Muscle of arm (tissue), 12 donors: Measurements from ENCODE around the gene CDC23. TPM values are rescaled to one million over a fixed set of nuclear protein-coding genes. Genes with fewer than 3 reads are reported as not detected.
"Not testable (repeated sequence)": the region's sequence is repeated elsewhere in the genome, so short reads cannot be mapped to it uniquely, and the experiment has no call there.

Experiments
- DNase-seq: peaks from one replicate; pipeline ENCODE4 v3.0.0-alpha.2; 2013
- polyA plus RNA-seq, 12 donors: library from polyadenylated mRNA; unstranded; fragments of 120-200 nt; gene quantifications; one replicate each; pipeline ENCODE4 v1.2.1, GENCODE V29; 2013; ENCODE audit not compliant: insufficient read length in 12 of 12

The CDC23 gene
- polyA plus RNA-seq, 12 donors = 23.0 to 47.7 (median 39.7) TPM; not detected in 1

- no peak for DNase-seq
Measured at GRCh38 chr5:138224712-138225111, 11.6 kb upstream of the CDC23 start.

DNA sequence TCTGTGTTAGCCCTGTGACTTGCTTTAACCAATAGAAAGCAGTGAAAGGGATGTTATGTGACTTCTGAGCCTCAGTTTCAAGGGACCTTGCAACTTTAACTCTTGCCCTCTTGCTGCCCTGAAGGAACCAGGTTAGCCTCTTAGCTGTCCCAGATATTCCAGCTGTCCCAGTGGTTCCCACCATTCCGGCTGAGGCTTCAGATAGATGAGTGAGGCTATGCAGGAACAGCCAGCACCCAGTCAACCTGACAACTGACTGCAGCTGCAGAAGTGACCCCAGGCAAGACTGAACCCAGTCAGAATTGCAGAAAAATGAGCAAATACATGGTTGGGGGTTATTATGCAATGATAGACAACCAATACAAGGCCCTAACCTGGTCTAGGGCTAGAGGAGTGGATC lies 10.4 kb upstream of the CDC23 start:
- no peak for DNase-seq

DNA sequence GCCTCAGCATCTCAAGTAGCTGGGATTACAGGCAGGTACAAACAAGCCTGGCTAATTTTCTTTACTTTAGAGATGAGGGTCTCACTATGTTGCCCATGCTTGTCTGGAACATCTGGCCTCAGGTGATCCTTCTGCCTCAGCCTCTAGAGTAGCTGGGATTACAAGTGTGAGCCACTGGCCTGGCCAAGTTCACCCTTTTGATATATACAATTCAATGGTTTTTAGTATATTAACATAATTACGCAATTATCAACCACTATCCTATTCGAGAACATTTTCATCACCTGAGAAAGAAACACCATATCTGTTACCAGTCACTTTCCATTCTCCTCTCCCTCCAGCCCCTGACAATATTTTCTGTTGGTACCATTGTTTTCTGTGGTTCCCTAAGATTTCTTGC lies 3.7 kb upstream of the CDC23 start:
- DNase-seq = no peak

DNA sequence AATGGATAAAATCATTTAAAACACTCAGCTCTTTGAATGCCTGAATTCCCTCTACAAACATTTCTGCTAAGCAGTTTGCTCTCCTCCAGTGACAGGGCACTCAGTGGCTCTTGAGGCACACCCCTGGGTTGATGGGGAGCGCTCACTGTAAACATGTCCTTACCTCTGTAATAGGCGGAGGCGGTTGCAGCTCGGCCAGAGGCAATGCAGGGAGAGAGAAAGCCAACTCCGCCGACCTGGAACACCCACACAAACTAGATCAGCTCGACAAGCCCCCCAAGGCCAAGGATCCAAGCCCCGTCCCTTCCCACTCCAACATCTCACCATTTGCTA lies 329 bp downstream of the CDC23 start:
- DNase-seq = no peak

- DNase-seq = no peak
Measured at GRCh38 chr5:138210985-138211384, 2.1 kb downstream of the CDC23 start.

DNA sequence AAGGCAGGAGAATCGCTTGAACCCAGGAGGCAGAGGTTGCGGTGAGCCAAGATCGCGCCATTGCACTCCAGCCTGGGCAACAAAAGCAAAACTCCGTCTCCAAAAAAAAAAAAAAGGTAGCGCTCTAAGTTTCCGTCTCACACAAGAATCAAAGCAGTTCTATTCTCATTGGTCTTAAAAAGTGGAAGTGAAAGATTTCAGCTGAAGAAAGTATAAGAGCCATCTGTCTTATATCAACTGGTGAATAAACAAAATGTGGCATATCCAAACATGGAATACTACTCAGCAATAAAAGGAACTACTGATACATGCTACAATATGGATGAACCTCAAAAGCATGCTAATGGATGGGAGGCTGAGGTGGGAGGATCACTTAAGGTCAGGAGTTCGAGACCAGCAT lies 19.3 kb downstream of the CDC23 start:
- DNase-seq = not testable (repeated sequence)

DNA sequence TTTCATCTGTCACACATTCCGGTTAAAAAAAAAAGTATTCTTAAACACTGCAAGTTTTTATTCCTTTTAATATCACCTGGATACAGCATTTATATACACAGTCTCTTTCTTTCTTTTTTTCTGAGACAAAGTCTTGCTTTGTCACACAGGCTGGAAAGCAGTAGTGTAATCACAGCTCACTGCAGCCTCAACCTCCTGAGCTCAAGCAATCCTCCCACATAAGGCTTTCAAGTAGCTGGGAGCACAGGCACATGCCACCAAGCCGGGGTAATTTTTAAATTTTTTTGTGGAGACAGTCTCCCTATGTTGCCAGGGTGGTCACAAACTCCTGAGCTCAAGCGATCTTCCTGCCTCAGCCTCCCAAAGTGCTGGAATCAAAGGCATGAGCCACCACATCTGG lies 20.3 kb downstream of the CDC23 start:
- DNase-seq = no peak

GRCh38 chr5:138188626-138189025 lies 24.5 kb downstream of the CDC23 start:
- DNase-seq = no peak

- DNase-seq = no peak
Measured at GRCh38 chr5:138186002-138186447, 27.1 kb downstream of the CDC23 start.

DNA sequence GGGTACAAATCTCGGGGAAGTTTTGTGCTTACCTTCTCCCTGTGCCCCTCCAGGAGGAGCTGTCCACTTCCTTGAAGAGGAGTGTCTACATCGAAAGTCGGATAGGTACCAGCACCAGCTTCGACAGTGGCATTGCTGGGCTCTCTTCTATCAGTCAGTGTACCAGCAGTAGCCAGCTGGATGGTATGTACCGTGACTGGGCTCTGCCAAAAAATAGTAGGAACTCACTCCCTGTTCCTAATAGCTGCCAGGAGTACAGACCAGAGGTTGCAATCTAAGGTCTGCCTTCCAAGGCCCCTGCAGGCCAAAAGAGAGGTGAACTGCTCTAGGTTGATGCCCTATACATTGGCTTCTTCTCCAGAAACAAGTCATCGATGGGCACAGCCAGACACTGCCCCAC lies 30.3 kb downstream of the CDC23 start:
- no peak for DNase-seq

DNA sequence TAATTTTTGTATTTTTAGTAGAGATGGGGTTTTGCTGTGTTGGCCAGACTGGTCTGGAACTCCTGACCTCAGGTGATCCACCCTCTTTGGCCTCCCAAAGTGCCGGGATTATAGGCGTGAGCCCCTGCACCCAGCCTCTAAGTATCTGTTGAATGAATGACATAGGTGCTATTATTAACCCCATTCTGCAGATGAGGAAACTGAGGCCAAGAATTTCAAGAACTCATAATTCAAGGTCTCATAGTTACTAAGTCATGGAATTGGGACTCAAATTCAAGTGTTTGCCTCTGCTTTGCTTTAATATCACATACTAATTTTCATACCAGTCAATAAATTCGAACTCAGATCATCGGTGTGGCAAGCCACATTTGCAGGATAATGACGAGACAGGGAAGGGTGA lies 32.3 kb downstream of the CDC23 start:
- DNase-seq = no peak

- peak; percentile 21 for DNase-seq
Measured at GRCh38 chr5:138180183-138180782, 32.8 kb downstream of the CDC23 start.

DNA sequence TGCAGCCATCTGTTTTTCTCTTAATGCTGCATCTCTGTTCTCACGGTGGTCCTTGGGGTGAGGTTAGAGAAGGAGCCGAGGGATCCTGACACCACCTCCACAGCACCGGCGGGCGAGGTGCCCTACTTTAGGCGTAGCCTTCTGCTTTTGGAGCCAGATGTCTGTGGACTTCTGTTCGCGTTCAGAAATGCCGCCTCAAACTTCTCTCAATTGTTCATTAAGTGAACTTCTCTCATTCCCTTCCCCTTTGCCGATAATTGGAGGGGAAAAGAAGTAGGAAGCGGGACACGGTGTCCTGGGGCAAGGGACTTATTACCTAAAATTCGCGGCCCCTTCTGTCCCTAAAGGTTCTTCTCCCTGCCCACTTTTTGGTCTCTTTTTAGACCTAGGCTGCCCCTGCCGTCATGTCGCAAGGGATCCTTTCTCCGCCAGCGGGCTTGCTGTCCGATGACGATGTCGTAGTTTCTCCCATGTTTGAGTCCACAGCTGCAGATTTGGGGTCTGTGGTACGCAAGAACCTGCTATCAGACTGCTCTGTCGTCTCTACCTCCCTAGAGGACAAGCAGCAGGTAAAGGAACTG lies 33.8 kb downstream of the CDC23 start:
- no peak for DNase-seq

GRCh38 chr5:138178516-138179276 lies 34.4 kb downstream of the CDC23 start, which contains the start of the genes BRD8 and KIF20A:
BRD8 (minus strand) TSS chr5:138178630; CDS start chr5:138178614, 16 bp downstream.
KIF20A (plus strand) TSS chr5:138179112; CDS start chr5:138179681, 569 bp downstream.
- DNase-seq = peak; percentile 97

- peak; percentile 35 for DNase-seq
Measured at GRCh38 chr5:138177941-138178515, 35.1 kb downstream of the CDC23 start.

- DNase-seq = no peak
Measured at GRCh38 chr5:138170299-138170698, 42.8 kb downstream of the CDC23 start.

GRCh38 chr5:138169124-138169523 lies 44.0 kb downstream of the CDC23 start:
- no peak for DNase-seq

DNA sequence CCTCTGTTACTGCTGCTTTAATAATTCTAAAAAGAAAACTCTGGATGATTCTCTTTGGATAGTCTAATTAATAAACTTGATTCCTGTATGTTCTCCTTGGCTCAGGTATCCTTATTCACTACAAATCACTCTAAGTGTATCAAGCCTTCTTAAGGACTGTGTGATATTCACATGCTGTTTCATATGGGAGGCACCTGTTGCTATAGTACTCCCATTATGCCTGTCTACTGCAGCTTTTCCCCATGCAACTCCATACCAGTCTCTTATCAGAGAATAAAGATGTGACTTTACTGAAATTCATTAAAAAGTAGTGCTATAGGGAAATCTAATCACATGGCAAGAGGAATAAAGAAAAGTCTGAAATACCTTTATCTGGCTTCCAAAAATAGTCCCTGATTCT lies 49.4 kb downstream of the CDC23 start:
- no peak for DNase-seq

DNA sequence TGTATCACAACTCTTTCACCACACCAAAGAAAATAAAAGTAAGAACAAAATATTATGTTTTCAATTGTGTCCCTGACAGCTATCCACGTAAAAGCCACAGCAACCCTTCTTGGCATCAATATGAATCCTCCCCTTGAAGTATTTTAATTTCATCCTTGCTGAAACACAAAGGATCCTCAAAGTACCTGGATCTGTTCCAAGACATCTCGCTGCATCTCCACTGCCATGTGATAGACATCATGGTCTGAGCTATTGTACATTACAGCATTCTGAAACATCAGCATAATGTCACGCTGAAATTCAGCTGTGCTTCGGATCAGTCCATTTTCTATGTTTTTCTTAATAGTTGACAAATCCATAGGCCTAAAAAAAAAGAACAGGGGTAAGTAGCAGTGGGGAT lies 52.4 kb downstream of the CDC23 start:
- DNase-seq = no peak

DNA sequence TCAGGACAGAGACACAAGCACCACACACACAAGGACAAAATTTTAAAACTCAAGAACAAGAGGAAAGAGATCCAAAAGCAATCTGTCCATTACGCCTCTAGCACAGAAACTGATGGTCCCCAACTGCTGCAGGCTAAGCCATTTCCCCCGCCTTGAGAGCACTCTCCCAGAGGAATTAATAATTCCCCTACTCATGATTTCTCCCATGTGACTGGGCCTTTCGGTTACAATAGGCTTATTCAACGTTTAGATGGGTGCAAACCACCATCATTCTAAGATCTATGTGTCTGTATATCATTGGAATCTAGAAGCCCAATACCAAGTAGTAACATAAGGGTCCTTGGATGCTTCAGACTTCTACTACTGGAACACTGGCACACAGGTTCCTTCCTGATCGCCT lies 53.5 kb downstream of the CDC23 start:
- no peak for DNase-seq

DNA sequence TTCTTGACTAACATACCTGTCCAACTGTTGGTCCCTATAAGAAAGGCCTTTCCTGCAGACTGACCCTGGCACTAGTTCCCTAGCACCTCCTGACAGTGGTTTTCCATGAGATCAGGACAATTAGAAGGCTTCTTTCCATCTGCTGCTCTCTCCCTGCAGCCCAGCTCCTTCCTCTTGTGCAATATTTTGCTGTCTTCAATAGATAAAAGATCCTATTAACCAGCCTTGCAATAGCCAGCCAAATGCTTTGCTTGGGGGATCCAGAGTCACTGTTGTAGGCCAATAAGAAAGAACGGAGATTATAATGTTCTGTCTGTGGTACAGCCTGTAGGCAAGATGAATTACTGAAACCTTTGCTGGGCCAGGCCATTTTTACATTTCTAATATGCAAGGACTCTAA lies 55.5 kb downstream of the CDC23 start:
- DNase-seq = no peak

DNA sequence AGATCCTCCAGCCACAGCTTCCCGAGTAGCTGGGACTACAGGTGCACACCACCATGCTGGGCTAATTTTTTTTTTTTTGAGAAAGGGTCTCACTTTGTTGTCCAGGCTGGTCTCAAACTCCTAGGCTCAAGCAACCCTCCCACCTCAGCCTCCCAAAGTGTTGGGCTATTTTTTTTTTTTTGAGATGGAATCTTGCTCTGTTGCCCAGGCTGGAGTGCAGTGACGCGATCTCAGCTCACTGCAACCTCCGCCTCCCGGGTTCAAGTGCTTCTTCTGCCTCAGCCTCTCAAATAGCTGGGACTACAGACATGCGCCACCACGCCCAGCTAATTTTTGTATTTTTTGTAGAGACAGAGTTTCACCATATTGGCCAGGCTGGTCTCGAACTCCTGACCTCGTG lies 57.1 kb downstream of the CDC23 start:
- DNase-seq = not testable (repeated sequence)

- no peak for DNase-seq
Measured at GRCh38 chr5:138149530-138149929, 63.6 kb downstream of the CDC23 start.
